Ovary (tissue), 9 donors: ENCODE measurements around the gene COL5A1. TPM values are rescaled to one million over a fixed set of nuclear protein-coding genes. Genes with fewer than 3 reads are reported as not detected.

Experiments
- DNase-seq, 5 donors: peaks; one replicate each; pipeline ENCODE4 v3.0.0-alpha.2; 2019 to 2020
- H3K27ac ChIP-seq, 2 donors: fragments of 200-600 bp; one replicate each; pipeline versions ENCODE4 v1.5.1 to v1.8.0; 2019 to 2022
- H3K27me3 ChIP-seq: fragments of 200-600 bp; one replicate; pipeline ENCODE4 v1.8.0; 2022
- H3K36me3 ChIP-seq: fragments of 200-600 bp; sonication (generic); one replicate; pipeline ENCODE4 v1.5.1; 2019
- H3K4me1 ChIP-seq: one replicate; pipeline ENCODE4 v1.8.1; 2013; ENCODE audit warnings: mild to moderate bottlenecking, moderate library complexity; ENCODE audit not compliant: insufficient read depth
- H3K4me3 ChIP-seq: fragments of 200-600 bp; sonication (generic); one replicate; pipeline ENCODE4 v1.5.1; 2017
- H3K9me3 ChIP-seq, 2 donors: fragments of 200-600 bp in 1 of 2; sonication (generic) in 1 of 2; one replicate each; pipeline versions ENCODE4 v1.5.1 to v1.8.1; 2013 to 2019; ENCODE audit warnings: mild to moderate bottlenecking in 1 of 2, moderate library complexity in 1 of 2
- EP300 ChIP-seq: sonication (generic); formaldehyde crosslinking; IDR thresholded peaks from one replicate; pipeline ENCODE4 v1.6.1; 2017; ENCODE audit warnings: antibody characterized with exemption
- POLR2A ChIP-seq: fragments of 450-650 bp; IDR thresholded peaks from one replicate; pipeline ENCODE4 v1.6.1; 2017; ENCODE audit warnings: antibody characterized with exemption, mild to moderate bottlenecking, moderate library complexity
- WGBS, 3 donors: extraction: QIAGEN DNeasy Blood & Tissue Kit in 1 of 3; methylation state at CpG; one replicate each; pipeline versions ENCODE4 v1.1.5 to v1.1.7; 2013 to 2017; 5-methylcytosine and 5-hydroxymethylcytosine counted together
- intact Hi-C, 4 donors: fragments of 100-400 bp; cut with DNase I; formaldehyde crosslinking; loops; one replicate each; pipeline versions ENCODE4 v1.11.0 to v1.15.1; 2022 to 2023
- polyA plus RNA-seq, 2 donors: library from polyadenylated mRNA; stranded (reverse); fragments of 200-250 nt in 1 of 2; fragments of 350-450 nt in 1 of 2; fragmentation: Illumina TruSeq in 1 of 2; extraction: RNeasy Lipid Tissue Mini Kit (QIAGEN cat#74804) in 1 of 2; gene quantifications; one replicate each; pipeline ENCODE4 v1.2.3, GENCODE V29; 2013 to 2014
- total RNA-seq, 7 donors: library from RNA; depleted of rRNA in 2 of 7; stranded (reverse); fragments of >200 nt in 2 of 7; fragmentation: NEBNext Ultra II Directional in 3 of 7; extraction: Animal tissue kit (Norgen Biotek cat#: 25700) in 3 of 7; gene quantifications; one replicate each; pipeline versions ENCODE4 v1.1.0 to v1.2.4, GENCODE V29; 2016 to 2023
- TF ChIP-seq, protein P1 (sequence below), 3 donors: fragments of 450-650 bp in 2 of 3; fragments of 200-600 bp in 1 of 3; IDR thresholded peaks; one replicate each; pipeline versions ENCODE4 v1.5.1 to v1.8.0; 2016 to 2022; ENCODE audit warnings: antibody characterized with exemption in 3 of 3, mild to moderate bottlenecking in 1 of 3
- donor health status: DM: no; HTN: no; CAD: no; lungs with moderate emphysema.
- donor health status: DM: no; HTN: no; CAD: no.
- donor health status: Bipolar disorder and iron deficiency.
- donor health status: DM: yes; HTN: yes; CAD: no.
- donor health status: DM: no; HTN: no; CAD: no.
- donor health status: DM: yes; HTN: yes; CAD: no.

COL5A1 gene
- total and polyA plus RNA-seq, 9 donors: 28.1 to 117 (median 54.6) TPM

DNA sequence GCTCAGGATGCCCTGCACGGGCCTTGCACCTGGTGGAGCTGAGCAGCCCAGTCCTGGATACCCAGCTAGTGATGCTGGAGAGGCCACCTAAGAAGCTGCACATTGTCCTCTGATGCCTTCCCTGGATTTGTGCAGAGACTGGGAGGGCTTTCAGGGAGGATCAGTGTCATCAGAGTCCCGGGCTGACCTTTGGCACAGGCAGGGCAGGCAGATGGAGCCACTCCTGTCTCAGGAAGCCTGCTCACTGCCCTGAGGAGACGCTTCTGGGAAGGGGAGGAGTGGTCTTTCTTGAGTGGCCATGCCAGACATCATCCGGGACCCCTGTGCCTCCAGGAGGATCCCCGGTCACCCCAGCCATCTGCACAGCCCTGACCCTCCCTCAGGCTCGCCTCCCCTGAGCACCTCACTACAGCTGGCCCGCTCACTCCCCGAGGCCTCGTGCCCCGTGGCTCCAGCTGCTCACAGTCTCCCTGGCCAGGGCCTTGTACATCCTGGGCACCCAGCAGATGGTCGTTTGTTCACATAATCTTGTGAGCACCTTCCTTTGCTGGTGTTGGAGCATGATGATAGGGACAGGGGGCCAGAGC, 191.8 kb downstream of the COL5A1 start:
- no peaks in the 10 kb centered on the region for H3K9me3 ChIP-seq
- DNase-seq: no peak
- TF ChIP-seq POLR2A: no peak
- TF ChIP-seq, protein P1, sequence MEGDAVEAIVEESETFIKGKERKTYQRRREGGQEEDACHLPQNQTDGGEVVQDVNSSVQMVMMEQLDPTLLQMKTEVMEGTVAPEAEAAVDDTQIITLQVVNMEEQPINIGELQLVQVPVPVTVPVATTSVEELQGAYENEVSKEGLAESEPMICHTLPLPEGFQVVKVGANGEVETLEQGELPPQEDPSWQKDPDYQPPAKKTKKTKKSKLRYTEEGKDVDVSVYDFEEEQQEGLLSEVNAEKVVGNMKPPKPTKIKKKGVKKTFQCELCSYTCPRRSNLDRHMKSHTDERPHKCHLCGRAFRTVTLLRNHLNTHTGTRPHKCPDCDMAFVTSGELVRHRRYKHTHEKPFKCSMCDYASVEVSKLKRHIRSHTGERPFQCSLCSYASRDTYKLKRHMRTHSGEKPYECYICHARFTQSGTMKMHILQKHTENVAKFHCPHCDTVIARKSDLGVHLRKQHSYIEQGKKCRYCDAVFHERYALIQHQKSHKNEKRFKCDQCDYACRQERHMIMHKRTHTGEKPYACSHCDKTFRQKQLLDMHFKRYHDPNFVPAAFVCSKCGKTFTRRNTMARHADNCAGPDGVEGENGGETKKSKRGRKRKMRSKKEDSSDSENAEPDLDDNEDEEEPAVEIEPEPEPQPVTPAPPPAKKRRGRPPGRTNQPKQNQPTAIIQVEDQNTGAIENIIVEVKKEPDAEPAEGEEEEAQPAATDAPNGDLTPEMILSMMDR (IDR thresholded peaks at IDR 0.05): no peak
- TF ChIP-seq EP300: no peak
- H3K36me3 ChIP-seq: no peaks in the 10 kb centered on the region
- intact Hi-C loops: no loop called here
- 68 to 77% (median 71%) methylated on average over 11 of the region's 11 CpGs for WGBS, 3 donors
- no peak overlapping the region for H3K4me3 ChIP-seq
- H3K27me3 ChIP-seq: no peaks in the 10 kb centered on the region
- H3K4me1 ChIP-seq: no peaks in the 10 kb centered on the region
- no peak overlapping the region for H3K27ac ChIP-seq

DNA sequence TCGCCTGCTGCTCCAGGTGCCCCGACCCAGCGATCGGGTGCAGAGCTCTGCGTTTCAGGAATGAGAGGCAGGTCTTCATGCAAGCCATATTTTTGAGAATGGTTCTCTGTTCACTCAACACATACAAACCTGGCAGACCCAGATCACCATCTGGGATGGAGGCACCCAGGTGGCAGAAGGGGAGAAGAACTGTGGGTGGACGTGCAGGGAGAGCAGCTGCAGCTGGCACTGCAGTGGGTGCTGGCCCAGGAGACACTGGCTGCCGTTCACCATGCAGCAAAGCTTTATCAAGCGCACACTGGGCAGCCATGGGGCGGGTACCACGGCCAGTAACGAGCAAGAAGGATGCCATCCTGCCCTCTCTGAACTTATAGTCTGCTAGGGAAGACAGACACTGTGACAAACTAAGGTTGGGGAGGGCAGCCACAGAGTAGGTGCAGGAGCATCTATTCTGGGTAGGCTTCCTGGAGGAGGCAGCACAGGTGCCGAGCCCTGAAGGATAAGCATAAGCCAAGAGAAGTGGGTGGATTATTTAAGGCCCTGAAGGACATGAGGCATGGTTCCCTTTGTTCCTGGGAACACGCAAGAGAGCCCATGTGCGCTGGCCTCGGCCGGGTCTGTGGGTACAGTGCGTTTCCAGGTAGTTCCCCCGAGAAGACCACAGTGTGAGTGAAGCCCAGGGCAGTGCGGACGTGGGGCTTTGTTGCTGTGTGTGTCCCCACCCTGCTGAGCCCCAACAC, 192.8 kb downstream of the COL5A1 start:
- Histone ChIP-seq H3K27ac (no peak overlapping the region), H3K9me3 (no peaks in the 10 kb centered on the region), H3K27me3 (no peaks in the 10 kb centered on the region), H3K36me3 (no peaks in the 10 kb centered on the region), H3K4me1 (no peaks in the 10 kb centered on the region), H3K4me3 (no peak overlapping the region)
- no peak for DNase-seq
- 88 to 94% (median 90%) methylated on average over 20 of the region's 20 CpGs for WGBS, 3 donors
- TF ChIP-seq POLR2A (no peak), EP300 (no peak)
- TF ChIP-seq, protein P1 (IDR thresholded peaks at IDR 0.05): no peak
- intact Hi-C loops: no loop called here

DNA sequence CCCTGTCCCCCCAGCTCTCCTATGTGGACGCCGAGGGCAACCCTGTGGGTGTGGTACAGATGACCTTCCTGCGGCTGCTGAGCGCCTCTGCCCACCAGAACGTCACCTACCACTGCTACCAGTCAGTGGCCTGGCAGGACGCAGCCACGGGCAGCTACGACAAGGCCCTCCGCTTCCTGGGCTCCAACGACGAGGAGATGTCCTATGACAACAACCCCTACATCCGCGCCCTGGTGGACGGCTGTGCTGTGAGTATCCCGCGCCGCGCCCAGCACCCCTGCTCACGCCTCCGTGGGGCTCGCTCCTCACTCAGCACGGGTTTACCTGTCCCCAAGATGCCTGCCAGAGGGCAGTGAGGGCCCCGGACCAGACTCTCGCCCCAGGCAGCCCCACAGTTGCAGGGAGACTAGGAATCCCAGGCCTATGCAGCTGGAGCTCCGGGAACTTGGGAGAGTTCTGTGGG, 193.4 kb downstream of the COL5A1 start:
- TF ChIP-seq, protein P1 (IDR thresholded peaks at IDR 0.05): no peak
- no peak for TF ChIP-seq POLR2A
- TF ChIP-seq EP300: no peak
- H3K36me3 ChIP-seq: no peaks in the 10 kb centered on the region
- H3K27ac ChIP-seq: no peak overlapping the region
- H3K4me3 ChIP-seq: no peak overlapping the region
- intact Hi-C loops: no loop called here
- no peak for DNase-seq
- no peaks in the 10 kb centered on the region for H3K4me1 ChIP-seq
- WGBS, 3 donors: 89% methylated on average over 22 to 25 of the region's 25 CpGs
- no peaks in the 10 kb centered on the region for H3K27me3 ChIP-seq
- no peaks in the 10 kb centered on the region for H3K9me3 ChIP-seq

DNA sequence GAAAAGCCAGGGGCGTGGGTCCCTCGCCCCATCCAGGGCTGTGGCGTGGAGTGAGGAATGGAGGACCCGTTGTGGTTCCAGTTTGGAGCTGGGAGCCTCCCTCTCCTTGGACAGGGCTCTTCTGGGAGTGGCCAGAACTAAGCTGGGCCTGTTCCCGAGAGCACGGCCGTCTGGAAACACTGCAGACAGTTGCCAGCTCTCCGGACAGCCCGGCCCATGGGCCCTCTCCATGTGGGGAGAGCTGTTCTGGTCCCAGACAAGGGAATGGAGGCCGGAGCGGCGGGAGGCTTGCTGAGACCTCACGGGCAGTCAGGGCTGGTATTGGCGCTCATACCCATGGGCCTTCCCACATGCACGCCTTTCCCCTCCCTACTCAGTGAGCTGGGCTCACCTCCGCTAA, 193.8 kb downstream of the COL5A1 start:
- Histone ChIP-seq H3K27ac (no peak overlapping the region), H3K4me3 (no peak overlapping the region), H3K9me3 (no peaks in the 10 kb centered on the region), H3K4me1 (no peaks in the 10 kb centered on the region), H3K36me3 (no peaks in the 10 kb centered on the region), H3K27me3 (no peaks in the 10 kb centered on the region)
- TF ChIP-seq, protein P1 (IDR thresholded peaks at IDR 0.05): no peak
- no peak for TF ChIP-seq POLR2A
- TF ChIP-seq EP300: no peak
- DNase-seq: peak in 2 of 5 donors; percentile 50 to 55
- 62 to 72% (median 67%) methylated on average over 15 to 16 of the region's 16 CpGs for WGBS, 3 donors
- intact Hi-C loops: no loop called here
